B cell (primary cell): ENCODE results near the gene BCDIN3D.

Experiments
- EZH2 ChIP-seq: IDR thresholded peaks from 2 replicates; pipeline ENCODE4 v1.6.1; 2012; ENCODE audit warnings: borderline replicate concordance, low read depth, mild to moderate bottlenecking, moderate library complexity, low read length; ENCODE audit not compliant: insufficient read depth, poor library complexity, severe bottlenecking
- TF ChIP-seq, protein P1 (sequence below): fragments of 200-600 bp; IDR thresholded peaks from one replicate; pipeline ENCODE4 v1.8.0; 2022; ENCODE audit warnings: antibody characterized with exemption, mild to moderate bottlenecking

- TF ChIP-seq, protein P1, sequence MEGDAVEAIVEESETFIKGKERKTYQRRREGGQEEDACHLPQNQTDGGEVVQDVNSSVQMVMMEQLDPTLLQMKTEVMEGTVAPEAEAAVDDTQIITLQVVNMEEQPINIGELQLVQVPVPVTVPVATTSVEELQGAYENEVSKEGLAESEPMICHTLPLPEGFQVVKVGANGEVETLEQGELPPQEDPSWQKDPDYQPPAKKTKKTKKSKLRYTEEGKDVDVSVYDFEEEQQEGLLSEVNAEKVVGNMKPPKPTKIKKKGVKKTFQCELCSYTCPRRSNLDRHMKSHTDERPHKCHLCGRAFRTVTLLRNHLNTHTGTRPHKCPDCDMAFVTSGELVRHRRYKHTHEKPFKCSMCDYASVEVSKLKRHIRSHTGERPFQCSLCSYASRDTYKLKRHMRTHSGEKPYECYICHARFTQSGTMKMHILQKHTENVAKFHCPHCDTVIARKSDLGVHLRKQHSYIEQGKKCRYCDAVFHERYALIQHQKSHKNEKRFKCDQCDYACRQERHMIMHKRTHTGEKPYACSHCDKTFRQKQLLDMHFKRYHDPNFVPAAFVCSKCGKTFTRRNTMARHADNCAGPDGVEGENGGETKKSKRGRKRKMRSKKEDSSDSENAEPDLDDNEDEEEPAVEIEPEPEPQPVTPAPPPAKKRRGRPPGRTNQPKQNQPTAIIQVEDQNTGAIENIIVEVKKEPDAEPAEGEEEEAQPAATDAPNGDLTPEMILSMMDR = no peak
- TF ChIP-seq EZH2 = no peak
Observed at GRCh38 chr12:49807991-49808580, 34.8 kb downstream of the BCDIN3D start.
